ENCODE measurements around the gene TMEM175. TPM values are rescaled to one million over a fixed set of nuclear protein-coding genes. Genes with fewer than 3 reads are reported as not detected.

The TMEM175 gene, protein sequence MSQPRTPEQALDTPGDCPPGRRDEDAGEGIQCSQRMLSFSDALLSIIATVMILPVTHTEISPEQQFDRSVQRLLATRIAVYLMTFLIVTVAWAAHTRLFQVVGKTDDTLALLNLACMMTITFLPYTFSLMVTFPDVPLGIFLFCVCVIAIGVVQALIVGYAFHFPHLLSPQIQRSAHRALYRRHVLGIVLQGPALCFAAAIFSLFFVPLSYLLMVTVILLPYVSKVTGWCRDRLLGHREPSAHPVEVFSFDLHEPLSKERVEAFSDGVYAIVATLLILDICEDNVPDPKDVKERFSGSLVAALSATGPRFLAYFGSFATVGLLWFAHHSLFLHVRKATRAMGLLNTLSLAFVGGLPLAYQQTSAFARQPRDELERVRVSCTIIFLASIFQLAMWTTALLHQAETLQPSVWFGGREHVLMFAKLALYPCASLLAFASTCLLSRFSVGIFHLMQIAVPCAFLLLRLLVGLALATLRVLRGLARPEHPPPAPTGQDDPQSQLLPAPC
- 56.5 TPM for total RNA-seq

DNA sequence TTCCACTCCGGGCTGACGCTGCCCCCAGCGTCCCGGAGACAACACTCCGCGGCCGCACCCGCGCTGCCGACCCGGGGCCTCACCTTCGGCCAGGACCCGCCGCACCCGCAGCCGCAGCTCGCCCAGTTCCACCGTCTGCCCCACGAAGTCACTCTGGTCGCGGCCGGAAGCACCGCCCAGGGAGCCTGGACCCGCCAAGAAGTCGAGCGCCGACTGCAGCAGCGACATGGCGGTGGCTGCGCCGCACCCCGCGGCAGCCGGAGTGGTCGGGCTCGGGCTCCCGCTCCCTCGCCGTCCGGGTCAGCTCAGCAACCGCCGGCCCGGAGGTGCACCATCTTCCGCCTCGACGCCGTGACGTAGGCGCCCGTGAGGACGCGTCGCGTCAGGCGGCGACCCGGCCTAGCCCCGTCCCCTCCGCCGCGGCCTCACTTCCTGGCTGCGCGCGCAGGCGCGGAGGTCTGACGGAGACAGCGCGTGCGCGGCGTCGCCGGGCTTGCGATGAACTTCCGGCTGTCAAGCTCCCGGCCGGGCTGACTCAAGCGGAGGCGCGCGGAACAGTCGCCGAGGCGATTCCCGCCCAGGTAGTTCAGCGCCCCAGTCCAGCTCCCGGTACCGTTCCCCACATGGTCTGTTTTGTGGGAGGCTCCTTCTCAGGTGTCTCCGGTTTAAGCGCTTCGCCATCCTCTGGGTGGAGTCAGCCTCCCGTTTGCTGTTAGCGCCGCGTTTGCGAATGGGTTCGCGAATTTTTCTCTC lies at the start of gene TMEM175, which contains the start of gene GAK:
Gene TMEM175 (plus strand): TSS at position 501 of the 753 bp plus-strand sequence. CDS start 15,280 bp downstream, outside the sequence.
Gene GAK (minus strand): TSS at position 357 of the 753 bp plus-strand sequence. CDS start 129 bp downstream, at position 228.
- Histone ChIP-seq H3K27ac (peak within 1 kb of the TSS; percentile 85), H3K9me3 (no peaks in the 10 kb centered on the region), H3K36me3 (no peaks in the 10 kb centered on the region), H3K4me1 (peaks cover 46% of the 10 kb centered on the region), H3K4me3 (peak within 1 kb of the TSS; percentile 84 to 93), H3K27me3 (no peaks in the 10 kb centered on the region)
- peak in 1 of 2 donors; percentile 3 for TF ChIP-seq POLR2A (IDR thresholded peaks at IDR 0.05)
- peak; percentile 83 to 85 for TF ChIP-seq POLR2AphosphoS5 (IDR thresholded peaks at IDR 0.05; ENCODE audit: insufficient read depth in 1 of 2, low read depth in 1 of 2)
- TF ChIP-seq, protein P1, sequence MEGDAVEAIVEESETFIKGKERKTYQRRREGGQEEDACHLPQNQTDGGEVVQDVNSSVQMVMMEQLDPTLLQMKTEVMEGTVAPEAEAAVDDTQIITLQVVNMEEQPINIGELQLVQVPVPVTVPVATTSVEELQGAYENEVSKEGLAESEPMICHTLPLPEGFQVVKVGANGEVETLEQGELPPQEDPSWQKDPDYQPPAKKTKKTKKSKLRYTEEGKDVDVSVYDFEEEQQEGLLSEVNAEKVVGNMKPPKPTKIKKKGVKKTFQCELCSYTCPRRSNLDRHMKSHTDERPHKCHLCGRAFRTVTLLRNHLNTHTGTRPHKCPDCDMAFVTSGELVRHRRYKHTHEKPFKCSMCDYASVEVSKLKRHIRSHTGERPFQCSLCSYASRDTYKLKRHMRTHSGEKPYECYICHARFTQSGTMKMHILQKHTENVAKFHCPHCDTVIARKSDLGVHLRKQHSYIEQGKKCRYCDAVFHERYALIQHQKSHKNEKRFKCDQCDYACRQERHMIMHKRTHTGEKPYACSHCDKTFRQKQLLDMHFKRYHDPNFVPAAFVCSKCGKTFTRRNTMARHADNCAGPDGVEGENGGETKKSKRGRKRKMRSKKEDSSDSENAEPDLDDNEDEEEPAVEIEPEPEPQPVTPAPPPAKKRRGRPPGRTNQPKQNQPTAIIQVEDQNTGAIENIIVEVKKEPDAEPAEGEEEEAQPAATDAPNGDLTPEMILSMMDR (IDR thresholded peaks at IDR 0.05): no peak
- intact Hi-C loops (cut with DNase I): no loop called here
- DNase-seq (ENCODE audit: extremely low spot score in 2 of 2): peak; percentile 94 to 97

DNA sequence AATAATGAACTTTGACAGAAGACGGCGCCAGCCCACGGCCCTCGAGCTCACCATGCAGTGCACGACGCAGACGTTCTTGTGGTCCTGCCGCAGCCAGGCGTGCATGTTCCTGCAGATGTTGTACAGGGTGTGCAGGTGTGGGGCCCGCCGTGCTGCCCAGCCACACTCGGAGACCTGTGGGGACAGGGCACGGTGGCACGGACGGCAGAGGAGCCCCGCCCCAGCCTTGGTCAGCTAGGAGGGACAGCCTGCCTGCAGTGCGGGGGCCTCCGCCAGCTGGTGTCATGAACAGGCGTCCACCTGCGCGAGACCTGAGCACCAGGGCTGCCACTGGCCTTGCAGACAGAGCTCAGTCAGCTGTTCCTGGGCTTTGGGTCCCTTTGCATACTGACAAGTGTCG lies 49.6 kb upstream of the TMEM175 start:
- no peak overlapping the region for H3K27ac ChIP-seq
- intact Hi-C loops (cut with DNase I): no loop called here
- no peaks in the 10 kb centered on the region for H3K4me1 ChIP-seq
- H3K36me3 ChIP-seq: peaks cover 0 to 51% of the 10 kb centered on the region in 2 donors
- no peaks in the 10 kb centered on the region for H3K27me3 ChIP-seq
- no peak overlapping the region for H3K4me3 ChIP-seq
- TF ChIP-seq POLR2AphosphoS5 (IDR thresholded peaks at IDR 0.05; ENCODE audit: insufficient read depth in 1 of 2, low read depth in 1 of 2): no peak
- TF ChIP-seq, protein P1 (IDR thresholded peaks at IDR 0.05): no peak
- TF ChIP-seq POLR2A (IDR thresholded peaks at IDR 0.05): no peak
- DNase-seq (ENCODE audit: extremely low spot score in 2 of 2): no peak
- H3K9me3 ChIP-seq: no peaks in the 10 kb centered on the region

DNA sequence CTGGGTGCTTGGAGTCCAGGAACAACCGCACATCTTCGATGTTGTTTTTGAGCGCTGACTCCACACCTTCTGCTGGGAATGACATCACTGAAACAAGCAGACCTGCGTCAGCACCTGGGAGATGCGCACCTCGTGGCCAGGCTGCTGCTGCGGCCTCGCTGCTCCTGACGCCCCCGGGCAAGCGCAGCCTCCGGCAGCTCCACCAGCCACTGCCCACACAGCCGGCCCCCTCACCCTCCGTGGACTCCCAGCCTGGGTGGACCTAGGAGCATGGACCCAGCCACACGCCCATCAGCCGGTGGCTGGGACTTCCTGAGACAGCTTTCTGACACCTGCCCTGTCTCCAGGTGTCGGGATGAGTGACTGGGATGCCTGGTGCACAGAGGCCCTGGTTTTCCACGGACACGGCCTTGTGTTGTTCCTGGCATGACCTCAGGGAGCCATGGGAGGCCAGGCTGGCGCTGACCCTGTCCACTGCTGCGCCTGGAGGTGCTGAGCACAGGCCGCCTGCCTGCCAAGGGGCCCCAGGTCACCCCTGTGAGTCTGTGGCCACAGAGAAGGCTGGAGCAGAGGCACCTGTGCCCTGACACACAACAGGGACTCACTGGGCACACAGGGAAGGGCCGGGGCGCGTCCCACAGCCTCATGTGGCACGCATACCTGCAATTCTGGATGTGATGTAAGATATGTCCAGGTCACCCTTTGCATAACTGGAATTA lies 48.7 kb upstream of the TMEM175 start:
- Histone ChIP-seq H3K9me3 (no peaks in the 10 kb centered on the region), H3K27ac (no peak overlapping the region), H3K4me3 (no peak overlapping the region), H3K4me1 (no peaks in the 10 kb centered on the region), H3K36me3 (peaks cover 0 to 54% of the 10 kb centered on the region in 2 donors), H3K27me3 (no peaks in the 10 kb centered on the region)
- DNase-seq (ENCODE audit: extremely low spot score in 2 of 2): no peak
- TF ChIP-seq POLR2AphosphoS5 (IDR thresholded peaks at IDR 0.05; ENCODE audit: insufficient read depth in 1 of 2, low read depth in 1 of 2): no peak
- intact Hi-C loops (cut with DNase I): no loop called here

DNA sequence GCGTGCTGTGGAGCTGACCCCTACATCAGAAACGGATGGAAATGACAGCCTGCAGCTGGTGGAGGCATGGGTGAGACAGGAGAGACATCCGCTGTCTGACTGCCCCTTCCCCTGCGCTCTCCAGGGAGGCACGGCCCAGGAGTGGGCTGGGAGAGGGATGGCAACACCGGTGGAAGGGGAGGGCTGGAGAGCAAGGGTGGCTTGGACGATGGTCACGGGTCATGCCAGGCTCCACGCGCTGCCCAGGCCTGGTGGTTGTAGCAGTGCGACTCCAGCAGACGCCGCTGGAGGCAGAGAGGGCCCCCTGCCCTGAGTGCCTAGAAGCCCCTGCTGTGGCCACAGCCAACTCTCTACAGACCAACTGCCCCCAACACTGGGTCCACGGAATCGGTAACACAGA lies 48.0 kb upstream of the TMEM175 start:
- Histone ChIP-seq H3K4me1 (no peaks in the 10 kb centered on the region), H3K36me3 (peaks cover 0 to 57% of the 10 kb centered on the region in 2 donors), H3K27me3 (no peaks in the 10 kb centered on the region), H3K9me3 (no peaks in the 10 kb centered on the region), H3K4me3 (no peak overlapping the region), H3K27ac (no peak overlapping the region)
- TF ChIP-seq POLR2A (IDR thresholded peaks at IDR 0.05) (no peak), POLR2AphosphoS5 (IDR thresholded peaks at IDR 0.05; ENCODE audit: insufficient read depth in 1 of 2, low read depth in 1 of 2) (no peak)
- TF ChIP-seq, protein P1 (IDR thresholded peaks at IDR 0.05): no peak
- intact Hi-C loops (cut with DNase I): no loop called here
- DNase-seq (ENCODE audit: extremely low spot score in 2 of 2): no peak

DNA sequence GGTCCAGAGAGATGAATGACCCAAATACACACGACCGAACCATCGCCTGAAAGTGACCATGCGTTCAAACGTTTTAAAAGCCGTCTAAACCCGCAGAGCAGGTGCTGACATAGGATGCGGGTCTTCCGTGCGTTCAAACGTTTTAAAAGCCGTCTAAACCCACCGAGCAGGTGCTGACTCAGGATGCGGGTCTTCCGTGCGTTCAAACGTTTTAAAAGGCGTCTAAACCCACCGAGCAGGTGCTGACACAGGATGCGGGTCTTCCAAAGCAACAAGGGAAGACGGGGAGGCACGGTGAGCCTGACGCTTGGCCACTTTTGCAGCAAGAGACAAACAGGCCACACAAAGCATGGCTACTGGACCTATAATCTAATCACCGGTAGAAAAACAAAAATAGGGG lies 47.4 kb upstream of the TMEM175 start:
- H3K36me3 ChIP-seq: peaks cover 0 to 62% of the 10 kb centered on the region in 2 donors
- DNase-seq (ENCODE audit: extremely low spot score in 2 of 2): no peak
- no peaks in the 10 kb centered on the region for H3K4me1 ChIP-seq
- no peaks in the 10 kb centered on the region for H3K27me3 ChIP-seq
- H3K4me3 ChIP-seq: no peak overlapping the region
- H3K9me3 ChIP-seq: no peaks in the 10 kb centered on the region
- TF ChIP-seq POLR2AphosphoS5 (IDR thresholded peaks at IDR 0.05; ENCODE audit: insufficient read depth in 1 of 2, low read depth in 1 of 2) (no peak), POLR2A (IDR thresholded peaks at IDR 0.05) (no peak)
- TF ChIP-seq, protein P1 (IDR thresholded peaks at IDR 0.05): no peak
- H3K27ac ChIP-seq: no peak overlapping the region
- intact Hi-C loops (cut with DNase I): no loop called here

All from vagina (tissue), 2 donors.